HG02981 (cell line): ENCODE results near the gene BBOF1.
"Not testable (repeated sequence)": the region's sequence is repeated elsewhere in the genome, so short reads cannot be mapped to it uniquely, and the experiment has no call there.

Experiments used
- ATAC-seq: cut with Tn5 transposase; IDR thresholded peaks from one replicate; pipeline ENCODE4 v1.9.1; 2021; ENCODE audit warnings: mild to moderate bottlenecking, moderate library complexity; ENCODE audit not compliant: unreplicated experiment

The BBOF1 gene

GRCh38 chr14:74018586-74019407 lies at the start of gene BBOF1, which contains the start of gene ENTPD5:
Gene BBOF1 (plus strand): TSS chr14:74019349. CDS start chr14:74019479, 130 bp downstream.
Gene ENTPD5 (minus strand): TSS chr14:74019288. CDS start chr14:73988102, 31,186 bp downstream.
- peak; percentile 84 for ATAC-seq

GRCh38 chr14:73973497-73973896 lies 45.7 kb upstream of the BBOF1 start:
- no peak for ATAC-seq

GRCh38 chr14:73976125-73976524 lies 43.0 kb upstream of the BBOF1 start:
- no peak for ATAC-seq

- ATAC-seq: no peak
Measured at GRCh38 chr14:73977896-73978295, 41.3 kb upstream of the BBOF1 start.

- no peak for ATAC-seq
Measured at GRCh38 chr14:73988065-73988464, 31.1 kb upstream of the BBOF1 start.

- not testable (repeated sequence) for ATAC-seq
Measured at GRCh38 chr14:73988656-73989055, 30.5 kb upstream of the BBOF1 start.

GRCh38 chr14:73991092-73991491 lies 28.1 kb upstream of the BBOF1 start:
- no peak for ATAC-seq

GRCh38 chr14:73994926-73995325 lies 24.2 kb upstream of the BBOF1 start:
- not testable (repeated sequence) for ATAC-seq

- no peak for ATAC-seq
Measured at GRCh38 chr14:73995977-73996378, 23.2 kb upstream of the BBOF1 start.

GRCh38 chr14:73996731-73997107 lies 22.4 kb upstream of the BBOF1 start:
- ATAC-seq: no peak

GRCh38 chr14:73997108-73997943 lies 21.8 kb upstream of the BBOF1 start:
- no peak for ATAC-seq

GRCh38 chr14:73997944-73998447 lies 21.2 kb upstream of the BBOF1 start:
- no peak for ATAC-seq

- no peak for ATAC-seq
Measured at GRCh38 chr14:73998726-73999125, 20.4 kb upstream of the BBOF1 start.

GRCh38 chr14:74005664-74006063 lies 13.5 kb upstream of the BBOF1 start:
- ATAC-seq: not testable (repeated sequence)

- no peak for ATAC-seq
Measured at GRCh38 chr14:74008843-74009499, 10.2 kb upstream of the BBOF1 start.

- ATAC-seq: no peak
Measured at GRCh38 chr14:74014299-74014698, 4.8 kb upstream of the BBOF1 start.

- ATAC-seq: no peak
Measured at GRCh38 chr14:74015176-74015575, 4.0 kb upstream of the BBOF1 start.

- no peak for ATAC-seq
Measured at GRCh38 chr14:74015963-74016362, 3.2 kb upstream of the BBOF1 start.

- ATAC-seq: peak; percentile 9
Measured at GRCh38 chr14:74018174-74018585, 969 bp upstream of the BBOF1 start.

GRCh38 chr14:74019408-74020137 lies 424 bp downstream of the BBOF1 start:
- no peak for ATAC-seq
